Stimulated activated CD8-positive, alpha-beta memory T cell treated with anti-CD3 and anti-CD28 coated beads, Interleukin-4, amount 100 ng/mL, for 24 hours (primary cell): ENCODE measurements around the gene PARD6B.
"Not testable (repeated sequence)": the region's sequence is repeated elsewhere in the genome, so short reads cannot be mapped to it uniquely, and the experiment has no call there.

Source experiments
- DNase-seq: peaks from one replicate; pipeline ENCODE4 v3.0.0-alpha.2; 2020; ENCODE audit warnings: low read depth

Gene PARD6B, protein sequence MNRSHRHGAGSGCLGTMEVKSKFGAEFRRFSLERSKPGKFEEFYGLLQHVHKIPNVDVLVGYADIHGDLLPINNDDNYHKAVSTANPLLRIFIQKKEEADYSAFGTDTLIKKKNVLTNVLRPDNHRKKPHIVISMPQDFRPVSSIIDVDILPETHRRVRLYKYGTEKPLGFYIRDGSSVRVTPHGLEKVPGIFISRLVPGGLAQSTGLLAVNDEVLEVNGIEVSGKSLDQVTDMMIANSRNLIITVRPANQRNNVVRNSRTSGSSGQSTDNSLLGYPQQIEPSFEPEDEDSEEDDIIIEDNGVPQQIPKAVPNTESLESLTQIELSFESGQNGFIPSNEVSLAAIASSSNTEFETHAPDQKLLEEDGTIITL

DNA sequence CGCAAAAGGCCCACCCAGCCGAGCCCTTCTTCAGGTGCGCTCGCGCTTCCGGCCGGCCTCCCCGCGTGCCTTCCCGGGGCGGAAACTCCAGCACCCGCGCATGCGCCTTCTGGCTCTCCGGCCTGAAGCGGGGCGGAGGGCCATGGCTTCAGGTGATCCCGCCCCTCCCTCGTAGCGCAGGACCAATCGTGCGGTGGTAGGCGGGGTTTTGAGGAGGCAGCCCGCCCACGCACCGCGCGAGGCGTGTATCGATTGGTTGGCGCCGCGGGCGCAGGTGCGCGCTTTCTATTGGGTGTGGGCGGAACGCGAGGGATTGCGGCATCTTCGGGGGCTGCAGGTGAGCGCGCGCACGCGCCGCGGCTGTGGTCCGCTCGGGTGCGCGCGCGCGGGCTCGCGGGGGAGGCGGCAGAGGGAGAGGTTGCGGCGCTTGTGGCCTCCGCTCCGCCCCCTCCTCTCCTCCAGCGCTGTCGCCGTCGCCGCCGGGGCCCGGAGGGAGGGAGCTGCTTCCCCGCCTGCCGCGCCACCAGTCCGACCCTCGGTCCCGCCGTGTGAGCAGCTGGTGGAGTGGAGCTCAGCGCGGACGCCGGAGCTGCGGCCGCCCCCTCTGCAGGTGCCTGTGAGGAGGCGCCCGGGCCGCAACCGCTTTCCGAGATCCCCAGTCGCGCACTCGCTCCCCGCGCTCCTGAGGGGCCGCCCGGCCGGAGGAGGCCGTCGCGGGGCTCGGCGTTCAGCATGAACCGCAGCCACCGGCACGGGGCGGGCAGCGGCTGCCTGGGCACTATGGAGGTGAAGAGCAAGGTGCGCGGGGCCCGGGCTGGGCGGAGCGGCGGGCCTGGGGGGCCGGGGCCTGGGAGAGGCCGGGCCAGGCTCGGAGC lies at the start of gene PARD6B:
Gene PARD6B, plus strand, starts transcription at position 526 of the 875 bp plus-strand sequence. Its CDS starts 207 bp downstream, at position 733.
- peak; percentile 99 for DNase-seq

DNA sequence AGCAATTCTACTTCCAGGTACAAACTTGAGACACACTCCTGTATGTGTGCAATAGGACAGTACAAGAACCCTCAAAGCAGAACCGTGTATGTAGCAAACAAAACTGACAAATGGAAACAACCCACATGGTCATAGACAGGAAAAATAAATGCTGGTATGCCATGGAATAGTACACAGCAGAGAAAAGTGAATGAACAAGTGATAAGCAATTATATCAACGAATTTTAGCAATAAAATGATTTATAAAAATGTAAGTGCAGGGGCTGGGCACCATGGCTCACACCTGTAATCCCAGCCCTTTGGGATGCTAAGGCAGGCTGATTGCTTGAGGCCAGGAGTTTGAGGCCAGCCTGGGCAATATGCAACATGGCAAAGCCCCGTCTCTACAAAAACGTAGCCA lies 49.3 kb upstream of the PARD6B start:
- DNase-seq, result no peak

DNA sequence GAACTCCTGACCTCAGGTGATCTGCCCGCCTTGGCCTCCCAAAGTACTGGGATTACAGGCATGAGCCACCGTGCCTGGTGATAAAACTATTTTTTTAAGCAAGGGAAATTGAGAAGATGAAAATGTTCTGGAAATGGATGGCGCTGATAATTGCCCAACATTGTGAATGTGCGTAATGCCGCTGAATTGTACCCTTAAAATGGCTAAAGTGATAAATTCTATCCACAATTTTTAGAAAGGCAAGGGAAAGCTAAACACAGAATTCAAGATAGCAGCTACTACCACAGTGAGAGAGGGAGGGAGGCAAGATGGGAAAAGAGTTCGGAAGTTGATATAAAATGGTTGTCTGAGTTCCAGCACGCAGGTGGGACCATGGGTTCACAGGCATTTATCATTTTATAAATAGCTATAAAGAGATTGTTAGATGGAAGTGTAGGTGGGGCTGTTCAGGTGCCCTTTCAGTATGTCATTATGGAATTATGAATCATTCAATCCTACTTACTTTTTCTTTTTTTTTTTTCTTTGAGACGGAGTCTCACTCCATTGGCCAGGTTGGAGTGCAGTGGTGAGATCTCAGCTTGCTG lies 48.3 kb upstream of the PARD6B start:
- DNase-seq, result no peak

DNA sequence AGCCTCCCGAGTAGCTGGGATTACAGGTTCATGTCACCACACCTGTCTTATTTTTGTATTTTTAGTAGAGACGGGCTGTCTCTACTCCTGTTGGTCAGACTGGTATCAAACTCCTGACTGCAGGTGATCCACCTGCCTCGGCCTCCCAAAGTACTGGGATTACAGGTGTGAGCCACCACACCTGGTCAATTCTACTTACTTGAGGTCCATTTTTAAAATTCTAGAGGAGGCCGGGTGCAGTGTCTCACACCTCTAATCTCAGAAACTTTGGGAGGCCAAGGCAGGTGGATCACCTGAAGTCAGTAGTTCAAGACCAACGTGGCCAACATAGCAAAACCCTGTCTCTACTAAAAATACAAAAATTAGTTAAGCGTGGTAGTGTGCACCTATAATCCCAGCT lies 47.8 kb upstream of the PARD6B start:
- DNase-seq, result no peak

GRCh38 chr20:50686821-50687220 lies 44.6 kb upstream of the PARD6B start:
- DNase-seq, result no peak

DNA sequence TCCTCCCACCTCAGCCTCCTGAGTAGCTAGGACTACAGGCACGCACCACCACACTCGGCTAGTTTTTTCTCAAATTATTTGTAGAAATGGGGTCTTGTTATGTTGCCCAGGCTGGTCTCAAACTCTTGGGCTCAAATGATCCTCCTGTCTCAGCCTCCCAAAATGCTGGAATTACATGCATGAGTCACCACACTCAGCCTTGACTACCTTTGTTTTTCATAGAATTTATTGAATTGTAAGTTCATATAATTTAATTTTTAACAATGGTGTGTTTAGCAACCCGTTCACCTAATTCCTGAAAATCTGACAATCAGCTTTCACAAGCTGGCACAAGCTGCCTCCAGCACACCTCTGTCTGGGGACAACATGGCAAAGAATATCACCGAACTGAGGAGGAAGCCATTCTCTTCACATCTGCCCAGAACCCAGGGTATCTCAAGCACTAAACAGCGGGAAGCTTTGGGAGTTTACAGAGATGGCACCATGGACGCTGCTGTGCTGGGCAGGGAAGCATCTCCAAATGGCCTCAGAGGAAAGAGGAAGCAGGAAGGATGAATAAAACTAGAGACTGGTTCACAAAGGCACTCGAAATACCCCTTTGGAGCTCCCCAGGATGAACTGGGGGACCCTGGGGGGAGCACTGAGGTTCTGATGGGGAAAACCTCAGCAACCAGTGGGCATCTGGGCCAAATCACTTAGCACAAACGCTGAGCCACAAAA lies 43.0 kb upstream of the PARD6B start:
- no peak for DNase-seq

DNA sequence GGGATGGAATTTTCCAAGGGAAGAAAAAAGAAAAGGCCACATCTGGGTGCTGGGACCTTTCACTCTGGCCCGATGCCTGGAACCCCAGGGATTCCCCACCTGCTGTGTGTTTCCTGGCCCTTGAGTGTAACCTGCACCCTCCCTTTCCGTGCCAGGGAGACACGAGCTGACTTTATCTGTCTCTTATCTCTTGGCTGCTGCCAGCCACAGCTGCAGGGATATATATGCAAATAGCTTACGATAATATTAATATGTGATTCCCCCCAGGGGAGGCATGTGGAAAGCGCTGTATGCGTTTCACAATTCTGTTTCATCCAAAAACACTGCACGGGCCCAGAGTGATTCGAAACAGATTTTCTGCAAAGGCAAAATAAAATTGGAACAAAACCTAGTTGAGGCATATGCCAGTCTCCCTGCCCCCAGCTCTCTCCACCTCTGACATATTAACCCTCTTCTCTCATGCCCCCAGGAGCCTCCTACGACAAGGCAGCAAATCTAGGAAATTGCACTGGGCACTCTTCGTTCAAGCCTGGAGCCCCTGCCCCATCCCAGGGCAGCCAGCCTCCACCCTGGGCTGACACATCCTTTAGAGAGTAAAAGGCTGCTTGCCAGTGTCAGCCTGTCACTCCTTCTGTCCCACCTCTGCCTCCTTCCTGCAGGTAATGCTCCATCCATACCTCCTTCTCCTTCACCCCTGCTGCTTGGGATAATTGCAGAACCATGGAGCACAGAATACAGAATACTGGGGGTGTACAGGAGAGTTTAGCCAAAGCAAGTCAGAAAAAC lies 41.3 kb upstream of the PARD6B start:
- DNase-seq, result no peak

DNA sequence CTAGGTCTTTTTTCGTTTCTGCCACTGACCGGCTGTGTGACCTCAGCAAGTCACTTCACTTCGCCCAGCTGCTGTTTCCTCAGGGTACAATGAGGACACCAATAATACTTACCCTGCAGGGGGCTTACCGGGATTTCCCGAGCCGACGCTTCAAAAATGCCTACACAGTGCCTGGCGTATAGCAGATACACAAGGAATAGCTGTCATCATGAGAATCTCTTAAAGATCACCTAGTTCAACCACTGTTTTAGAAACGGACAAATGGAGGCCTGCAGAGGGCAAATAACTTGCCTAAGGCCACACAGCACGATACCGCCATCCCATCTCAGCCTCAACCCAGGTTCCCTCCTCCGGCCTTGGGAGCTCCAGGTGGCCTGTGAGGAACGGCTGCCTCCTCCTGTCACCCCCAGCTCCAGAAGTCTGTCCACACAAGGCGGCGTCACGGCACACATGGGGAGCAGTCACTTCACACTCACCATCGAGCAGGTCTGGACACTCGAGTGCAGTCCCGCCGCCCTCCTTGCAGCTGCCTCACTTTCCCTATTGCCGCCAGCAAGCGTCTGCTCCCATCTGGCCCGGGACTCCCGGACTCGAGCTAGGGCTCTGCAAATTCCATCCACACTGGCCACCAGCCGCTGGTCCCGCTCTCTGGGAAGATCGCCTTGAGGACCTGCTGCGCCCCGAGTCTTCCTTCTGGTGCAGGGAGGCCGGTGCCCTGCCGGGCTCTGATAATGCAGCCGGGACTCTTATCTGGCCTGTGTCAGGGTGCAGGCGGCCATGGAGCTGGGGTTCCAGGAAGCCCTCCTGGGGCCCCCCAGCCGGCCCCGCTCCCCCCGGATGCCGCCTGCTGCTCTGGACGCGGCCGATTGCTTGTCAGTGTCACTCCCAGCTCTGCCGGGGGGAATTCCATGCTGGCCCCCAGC lies 40.5 kb upstream of the PARD6B start, which contains the start of gene RIPOR3:
Gene RIPOR3, minus strand, starts transcription at position 893 of the 923 bp plus-strand sequence. Its CDS starts 414 bp downstream, at position 479.
- no peak for DNase-seq

GRCh38 chr20:50691573-50692551 lies 39.5 kb upstream of the PARD6B start:
- DNase-seq, result no peak

GRCh38 chr20:50692552-50692933 lies 38.8 kb upstream of the PARD6B start:
- no peak for DNase-seq

GRCh38 chr20:50693001-50693400 lies 38.4 kb upstream of the PARD6B start:
- DNase-seq, result no peak

- no peak for DNase-seq
These were observed 36.8 kb upstream of the PARD6B start for GRCh38 chr20:50694379-50695134.

DNA sequence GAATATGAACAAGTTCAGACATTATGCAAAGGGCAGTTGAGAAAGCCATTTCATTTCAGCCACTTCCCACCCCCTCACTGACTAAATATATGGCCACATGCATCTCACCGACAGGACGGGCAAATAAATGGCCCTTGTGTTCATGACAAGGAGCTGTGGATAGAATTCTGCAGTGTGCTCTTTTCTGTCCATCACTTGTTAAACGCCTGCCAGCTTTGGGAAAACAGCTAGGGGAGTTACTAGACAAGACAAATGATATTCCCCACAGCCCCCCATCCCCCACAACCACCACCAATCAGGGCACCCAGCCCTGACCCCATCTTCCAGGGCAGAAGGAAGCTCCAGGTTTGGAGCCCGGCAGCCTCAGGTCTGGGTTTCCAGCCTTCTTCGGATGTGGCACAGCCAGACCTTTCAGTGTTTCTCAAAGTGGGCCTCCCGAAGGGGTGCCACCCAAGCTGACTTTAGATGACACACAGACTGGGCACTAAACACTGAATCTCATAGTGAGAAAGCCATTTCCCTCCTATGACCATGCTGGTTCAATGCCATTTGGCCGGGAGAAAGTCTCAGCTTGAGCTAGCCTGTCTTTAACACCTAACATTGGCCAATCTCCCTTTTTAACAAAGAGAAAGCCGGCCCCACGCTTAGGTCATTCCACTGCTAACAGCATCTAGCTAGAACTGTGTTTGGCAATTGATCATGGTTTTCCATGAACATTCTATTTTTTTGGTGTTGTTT lies 36.1 kb upstream of the PARD6B start:
- DNase-seq, result no peak

- DNase-seq, result not testable (repeated sequence)
These were observed 33.1 kb upstream of the PARD6B start for GRCh38 chr20:50698255-50698654.

DNA sequence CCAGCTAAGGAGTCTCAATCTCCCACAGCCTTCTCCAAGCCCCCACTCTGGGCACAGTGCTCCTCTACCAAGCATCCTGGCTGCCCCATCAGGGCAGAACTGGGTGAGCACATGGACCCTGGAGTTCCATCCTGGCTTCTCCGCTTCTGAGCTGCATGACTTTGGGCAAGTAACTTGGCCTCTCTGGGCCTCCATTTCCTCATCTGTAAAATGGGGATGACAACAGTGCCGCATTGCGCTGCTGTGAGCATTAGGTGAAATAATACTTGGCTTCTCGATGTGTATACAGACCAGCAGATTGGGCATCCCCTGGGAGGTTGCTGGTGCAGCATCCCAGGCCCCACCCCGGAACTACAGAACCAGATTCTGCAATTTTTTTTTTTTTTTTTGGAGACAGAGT lies 31.7 kb upstream of the PARD6B start:
- no peak for DNase-seq

GRCh38 chr20:50701041-50701963 lies 30.1 kb upstream of the PARD6B start:
- DNase-seq, result no peak
